Astrocyte (in vitro differentiated cells and primary cell): ENCODE data around the gene DSG3. TPM values are rescaled to one million over a fixed set of nuclear protein-coding genes. Genes with fewer than 3 reads are reported as not detected.

ENCODE experiments used
- DNase-seq: peaks from one replicate; pipeline ENCODE4 v3.0.0-alpha.2; 2010; ENCODE audit warnings: low read depth
- FAIRE-seq: peaks from 2 replicates; lab custom pipeline; 2011; peaks lifted over from hg19 to GRCh38; lab: Jason Lieb, UNC
- H2AFZ ChIP-seq: 2 replicates; pipeline ENCODE4 v1.6.0; 2012; ENCODE audit warnings: low read depth, low read length, inconsistent platforms
- H3K27ac ChIP-seq: 2 replicates; pipeline ENCODE4 v1.5.1; 2011; ENCODE audit warnings: low read depth, low read length, inconsistent platforms
- H3K27me3 ChIP-seq: 2 replicates; pipeline ENCODE4 v1.6.0; 2011; ENCODE audit warnings: low read length, inconsistent platforms; ENCODE audit not compliant: insufficient read depth
- H3K36me3 ChIP-seq: 2 replicates; pipeline ENCODE4 v1.5.1; 2011; ENCODE audit warnings: low read length, inconsistent platforms; ENCODE audit not compliant: insufficient read depth
- H3K4me1 ChIP-seq: 2 replicates; pipeline ENCODE4 v1.5.1; 2011; ENCODE audit warnings: low read length, inconsistent platforms; ENCODE audit not compliant: insufficient read depth
- H3K4me2 ChIP-seq: 2 replicates; pipeline ENCODE4 v1.6.0; 2012; ENCODE audit warnings: low read length, inconsistent platforms
- H3K4me3 ChIP-seq: 2 replicates; pipeline ENCODE4 v1.5.1; 2011; ENCODE audit warnings: low read depth, mild to moderate bottlenecking, low read length, inconsistent platforms; ENCODE audit not compliant: insufficient read depth
- H3K79me2 ChIP-seq: 2 replicates; pipeline ENCODE4 v1.6.0; 2012; ENCODE audit warnings: mild to moderate bottlenecking, low read length, inconsistent platforms; ENCODE audit not compliant: insufficient read depth
- H3K9ac ChIP-seq: 2 replicates; pipeline ENCODE4 v1.6.0; 2012; ENCODE audit warnings: mild to moderate bottlenecking, low read length, inconsistent platforms
- H3K9me3 ChIP-seq: 2 replicates; pipeline ENCODE4 v1.5.1; 2012; ENCODE audit warnings: low read depth, mild to moderate bottlenecking, low read length, inconsistent platforms; ENCODE audit not compliant: insufficient read depth
- H4K20me1 ChIP-seq: 2 replicates; pipeline ENCODE4 v1.6.0; 2012; ENCODE audit warnings: low read length, inconsistent platforms; ENCODE audit not compliant: insufficient read depth
- H3K27ac Mint-ChIP-seq: one replicate; pipeline ENCODE4 v1.8.0; 2021; ENCODE audit warnings: mild to moderate bottlenecking, mixed read lengths; ENCODE audit not compliant: unreplicated experiment
- H3K27me3 Mint-ChIP-seq: one replicate; pipeline ENCODE4 v1.8.0; 2021; ENCODE audit warnings: low read depth, mixed read lengths; ENCODE audit not compliant: unreplicated experiment
- H3K36me3 Mint-ChIP-seq: one replicate; pipeline ENCODE4 v1.8.0; 2021; ENCODE audit warnings: low read depth, mixed read lengths; ENCODE audit not compliant: unreplicated experiment
- H3K4me1 Mint-ChIP-seq: one replicate; pipeline ENCODE4 v1.8.0; 2021; ENCODE audit warnings: low read depth, mixed read lengths; ENCODE audit not compliant: unreplicated experiment
- H3K4me3 Mint-ChIP-seq: one replicate; pipeline ENCODE4 v1.8.0; 2021; ENCODE audit warnings: mild to moderate bottlenecking, moderate library complexity, mixed read lengths; ENCODE audit not compliant: unreplicated experiment
- H3K9me3 Mint-ChIP-seq: one replicate; pipeline ENCODE4 v1.8.0; 2021; ENCODE audit warnings: mild to moderate bottlenecking, mixed read lengths; ENCODE audit not compliant: unreplicated experiment
- EZH2 ChIP-seq: IDR thresholded peaks from 2 replicates; pipeline ENCODE4 v1.6.1; 2012; ENCODE audit warnings: mild to moderate bottlenecking, low read length, inconsistent platforms; ENCODE audit not compliant: insufficient read depth
- total RNA-seq: library from RNA; stranded (reverse); gene quantifications from 2 replicates; pipeline ENCODE4 v1.2.1, GENCODE V29; 2021
- TF ChIP-seq, protein P1 (sequence below): IDR thresholded peaks from 2 replicates; pipeline ENCODE4 v1.5.1; 2011; ENCODE audit warnings: low read depth, mild to moderate bottlenecking, inconsistent platforms, low read length, moderate library complexity; ENCODE audit not compliant: insufficient read depth

The DSG3 gene
- total RNA-seq, 1 donor from 2014 or later, result 0.64 TPM

DNA sequence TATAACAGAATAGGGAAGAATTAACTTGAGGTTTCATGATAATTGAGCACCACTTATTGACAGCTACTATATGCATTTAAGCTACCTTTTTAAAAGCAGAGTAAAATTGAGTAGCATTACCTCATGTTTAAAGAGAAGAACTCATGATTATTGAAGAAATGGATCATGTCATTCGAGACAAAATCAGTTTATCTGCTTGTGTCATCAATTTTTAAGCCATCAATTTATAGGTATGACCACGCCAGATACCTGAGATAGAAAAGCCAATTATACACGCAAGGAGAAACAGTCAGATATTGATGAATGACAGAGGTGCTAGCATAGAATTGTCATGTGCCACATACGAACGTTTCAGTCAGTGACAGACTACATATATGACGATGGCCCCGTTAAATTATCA lies 78.8 kb downstream of the DSG3 start:
- H3K4me3 Mint-ChIP-seq, result no peak overlapping the region
- TF ChIP-seq EZH2, result no peak
- TF ChIP-seq, protein P1, sequence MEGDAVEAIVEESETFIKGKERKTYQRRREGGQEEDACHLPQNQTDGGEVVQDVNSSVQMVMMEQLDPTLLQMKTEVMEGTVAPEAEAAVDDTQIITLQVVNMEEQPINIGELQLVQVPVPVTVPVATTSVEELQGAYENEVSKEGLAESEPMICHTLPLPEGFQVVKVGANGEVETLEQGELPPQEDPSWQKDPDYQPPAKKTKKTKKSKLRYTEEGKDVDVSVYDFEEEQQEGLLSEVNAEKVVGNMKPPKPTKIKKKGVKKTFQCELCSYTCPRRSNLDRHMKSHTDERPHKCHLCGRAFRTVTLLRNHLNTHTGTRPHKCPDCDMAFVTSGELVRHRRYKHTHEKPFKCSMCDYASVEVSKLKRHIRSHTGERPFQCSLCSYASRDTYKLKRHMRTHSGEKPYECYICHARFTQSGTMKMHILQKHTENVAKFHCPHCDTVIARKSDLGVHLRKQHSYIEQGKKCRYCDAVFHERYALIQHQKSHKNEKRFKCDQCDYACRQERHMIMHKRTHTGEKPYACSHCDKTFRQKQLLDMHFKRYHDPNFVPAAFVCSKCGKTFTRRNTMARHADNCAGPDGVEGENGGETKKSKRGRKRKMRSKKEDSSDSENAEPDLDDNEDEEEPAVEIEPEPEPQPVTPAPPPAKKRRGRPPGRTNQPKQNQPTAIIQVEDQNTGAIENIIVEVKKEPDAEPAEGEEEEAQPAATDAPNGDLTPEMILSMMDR, result no peak
- no peak for DNase-seq
- Histone ChIP-seq H3K9ac (no peak overlapping the region), H3K36me3 (peaks cover 10% of the 10 kb centered on the region), H3K9me3 (no peaks in the 10 kb centered on the region), H3K27me3 (no peaks in the 10 kb centered on the region), H4K20me1 (no peaks in the 10 kb centered on the region), H3K79me2 (no peaks in the 10 kb centered on the region), H2AFZ (no peak overlapping the region), H3K4me3 (no peak overlapping the region), H3K27ac (no peak overlapping the region), H3K4me1 (no peaks in the 10 kb centered on the region), H3K4me2 (no peak overlapping the region)
- no peak for FAIRE-seq
- no peaks in the 10 kb centered on the region for H3K4me1 Mint-ChIP-seq
- H3K27me3 Mint-ChIP-seq, result no peaks in the 10 kb centered on the region
- H3K27ac Mint-ChIP-seq, result no peak overlapping the region
- H3K9me3 Mint-ChIP-seq, result no peaks in the 10 kb centered on the region
- H3K36me3 Mint-ChIP-seq, result peaks cover 8% of the 10 kb centered on the region

Other genes with a start within 250 kb of the DSG3 start
- 0.05 TPM in 1 of 2 replicates, not detected in the other for gene DSG1, start 129.6 kb upstream of the DSG3 start, total RNA-seq
- not detected in 2 replicates for gene DSG4, start 71.0 kb upstream of the DSG3 start, total RNA-seq
- 154 and 168 TPM in 2 replicates for gene DSG2, start 50.4 kb downstream of the DSG3 start, total RNA-seq
- not detected in 2 replicates for gene TTR, start 144.1 kb downstream of the DSG3 start, total RNA-seq
- gene B4GALT6, start 236.8 kb downstream of the DSG3 start, total RNA-seq, result 17.0 and 17.7 TPM in 2 replicates